SU-DHL-6 (cell line): ENCODE measurements around the gene WNT5A.
"Not testable (repeated sequence)": the region's sequence is repeated elsewhere in the genome, so short reads cannot be mapped to it uniquely, and the experiment has no call there.

Source experiments
- H2AFZ ChIP-seq: fragments of 200-600 bp; sonication (generic); 2 replicates; pipeline ENCODE4 v1.6.1; 2014; ENCODE audit warnings: low read depth, mild to moderate bottlenecking, moderate library complexity, mixed read lengths, antibody characterized with exemption, low read length; ENCODE audit not compliant: severe bottlenecking
- H3F3A ChIP-seq: fragments of 200-600 bp; shearing (Covaris generic); 2 replicates; pipeline ENCODE4 v1.6.0; 2016; ENCODE audit warnings: antibody characterized with exemption, mild to moderate bottlenecking; ENCODE audit not compliant: insufficient read depth
- H3K27ac ChIP-seq: fragments of 200-600 bp; sonication (generic); 2 replicates; pipeline ENCODE4 v1.5.1; 2016; ENCODE audit warnings: low read depth, mild to moderate bottlenecking, low read length, moderate library complexity, mixed read lengths
- H3K27me3 ChIP-seq: fragments of 200-600 bp; sonication (generic), shearing (Covaris generic); 2 replicates; pipeline ENCODE4 v1.6.0; 2014; ENCODE audit warnings: mild to moderate bottlenecking, low read length
- H3K36me3 ChIP-seq: fragments of 200-600 bp; sonication (generic); 2 replicates; pipeline ENCODE4 v1.6.1; 2014; ENCODE audit warnings: mild to moderate bottlenecking, low read length, mixed read lengths
- H3K4me2 ChIP-seq: fragments of 300-600, 200-600 bp; shearing (Covaris generic), sonication (generic); 2 replicates; pipeline ENCODE4 v1.6.0; 2014; ENCODE audit warnings: low read length, low read depth, mild to moderate bottlenecking; ENCODE audit not compliant: poor library complexity, severe bottlenecking
- H3K4me3 ChIP-seq: fragments of 200-600 bp; sonication (generic); 2 replicates; pipeline ENCODE4 v1.5.1; 2014; ENCODE audit warnings: antibody characterized with exemption, low read length, mild to moderate bottlenecking, mixed read lengths; ENCODE audit not compliant: insufficient read depth, poor library complexity, severe bottlenecking
- H3K79me2 ChIP-seq: fragments of 200-600 bp; sonication (generic); 2 replicates; pipeline ENCODE4 v1.6.1; 2014; ENCODE audit warnings: mild to moderate bottlenecking, low read length, moderate library complexity; ENCODE audit not compliant: insufficient read depth
- H3K9ac ChIP-seq: fragments of 200-600 bp; sonication (generic); 2 replicates; pipeline ENCODE4 v1.7.0; 2014; ENCODE audit warnings: mild to moderate bottlenecking, low read length
- H3K9me2 ChIP-seq: fragments of 200-600 bp; sonication (generic); replicated peaks from 2 replicates; pipeline ENCODE4 v1.6.1; 2014; ENCODE audit warnings: low read length; ENCODE audit not compliant: insufficient read depth
- H3K9me3 ChIP-seq: fragments of 200-600 bp; sonication (generic); 2 replicates; pipeline ENCODE4 v1.6.1; 2014; ENCODE audit warnings: low read length, mixed read lengths; ENCODE audit not compliant: insufficient read depth
- H4K20me1 ChIP-seq: fragments of 200-600 bp; sonication (generic); 2 replicates; pipeline ENCODE4 v1.6.1; 2014; ENCODE audit warnings: low read depth, mild to moderate bottlenecking, antibody characterized with exemption, low read length, moderate library complexity, mixed read lengths
- EZH2phosphoT487 ChIP-seq: fragments of 200-600 bp; sonication (generic), shearing (Covaris generic); conservative IDR thresholded peaks from 2 replicates; pipeline ENCODE4 v1.6.1; 2018; ENCODE audit warnings: mild to moderate bottlenecking, antibody characterized with exemption, low read length, moderate library complexity, mixed read lengths
- TF ChIP-seq, protein P1 (sequence below): fragments of 200-600 bp; sonication (generic); IDR thresholded peaks from one replicate; pipeline ENCODE4 v1.5.1; 2017; ENCODE audit warnings: antibody characterized with exemption, mild to moderate bottlenecking, low read length, moderate library complexity; ENCODE audit not compliant: insufficient read depth, poor library complexity, severe bottlenecking

WNT5A gene

DNA sequence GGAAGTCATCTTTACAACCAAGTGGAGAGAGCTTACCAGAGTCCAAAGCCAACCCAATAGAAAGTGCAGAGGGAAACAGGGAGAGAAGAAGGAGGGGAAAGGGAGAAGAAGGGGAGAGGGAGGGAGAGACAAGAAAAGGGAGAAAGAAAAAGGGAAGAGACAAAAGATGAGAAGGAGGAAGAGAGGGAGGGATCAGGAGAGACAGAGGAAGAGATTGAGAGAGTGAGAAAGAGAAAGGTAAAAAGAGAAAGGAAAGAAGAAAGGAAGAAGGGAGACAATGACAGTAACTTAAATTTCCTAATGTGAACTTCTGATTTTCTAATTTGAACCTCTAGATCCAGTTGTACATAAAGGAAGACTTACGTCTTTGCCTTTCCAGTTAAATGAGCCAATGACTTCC is 20.7 kb upstream of the WNT5A start:
- no peaks in the 10 kb centered on the region for H4K20me1 ChIP-seq
- no peak overlapping the region for H3K27ac ChIP-seq
- H3K9ac ChIP-seq = no peak overlapping the region
- TF ChIP-seq, protein P1, sequence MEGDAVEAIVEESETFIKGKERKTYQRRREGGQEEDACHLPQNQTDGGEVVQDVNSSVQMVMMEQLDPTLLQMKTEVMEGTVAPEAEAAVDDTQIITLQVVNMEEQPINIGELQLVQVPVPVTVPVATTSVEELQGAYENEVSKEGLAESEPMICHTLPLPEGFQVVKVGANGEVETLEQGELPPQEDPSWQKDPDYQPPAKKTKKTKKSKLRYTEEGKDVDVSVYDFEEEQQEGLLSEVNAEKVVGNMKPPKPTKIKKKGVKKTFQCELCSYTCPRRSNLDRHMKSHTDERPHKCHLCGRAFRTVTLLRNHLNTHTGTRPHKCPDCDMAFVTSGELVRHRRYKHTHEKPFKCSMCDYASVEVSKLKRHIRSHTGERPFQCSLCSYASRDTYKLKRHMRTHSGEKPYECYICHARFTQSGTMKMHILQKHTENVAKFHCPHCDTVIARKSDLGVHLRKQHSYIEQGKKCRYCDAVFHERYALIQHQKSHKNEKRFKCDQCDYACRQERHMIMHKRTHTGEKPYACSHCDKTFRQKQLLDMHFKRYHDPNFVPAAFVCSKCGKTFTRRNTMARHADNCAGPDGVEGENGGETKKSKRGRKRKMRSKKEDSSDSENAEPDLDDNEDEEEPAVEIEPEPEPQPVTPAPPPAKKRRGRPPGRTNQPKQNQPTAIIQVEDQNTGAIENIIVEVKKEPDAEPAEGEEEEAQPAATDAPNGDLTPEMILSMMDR = no peak
- no peak for TF ChIP-seq EZH2phosphoT487
- no peaks in the 10 kb centered on the region for H3K9me3 ChIP-seq
- H3K27me3 ChIP-seq = no peaks in the 10 kb centered on the region; the same call in 1 of the 2 replicates
- H3K79me2 ChIP-seq = no peaks in the 10 kb centered on the region
- no peak overlapping the region for H3K4me3 ChIP-seq
- no peak overlapping the region for H2AFZ ChIP-seq
- H3K36me3 ChIP-seq = no peaks in the 10 kb centered on the region
- no peaks in the 10 kb centered on the region for H3K9me2 ChIP-seq
- no peak overlapping the region for H3K4me2 ChIP-seq
- no peaks in the 10 kb centered on the region for H3F3A ChIP-seq

DNA sequence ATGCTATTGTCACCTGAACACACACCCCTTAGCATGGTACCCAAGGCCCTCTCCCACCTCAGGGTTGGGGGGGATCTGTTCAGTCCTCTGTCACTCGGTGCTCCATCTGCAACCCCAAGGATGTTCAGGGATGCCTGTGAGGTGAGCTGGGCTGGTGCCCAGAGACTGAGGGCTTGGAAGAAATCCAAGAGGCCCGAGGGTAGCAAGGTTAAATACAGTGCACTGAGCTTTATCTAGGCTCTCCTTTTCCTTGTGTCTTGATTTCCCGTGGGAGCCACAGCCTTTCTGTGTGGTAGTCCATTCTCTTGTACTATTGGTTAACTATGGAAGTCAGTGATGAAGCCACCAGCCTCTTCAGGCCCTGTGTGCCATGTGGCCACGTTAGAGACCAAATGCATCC is 18.7 kb upstream of the WNT5A start:
- no peaks in the 10 kb centered on the region for H3K9me2 ChIP-seq
- H3K27me3 ChIP-seq = no peaks in the 10 kb centered on the region
- TF ChIP-seq, protein P1 = no peak
- no peak for TF ChIP-seq EZH2phosphoT487
- H3K79me2 ChIP-seq = no peaks in the 10 kb centered on the region
- no peak overlapping the region for H3K4me2 ChIP-seq
- no peak overlapping the region for H3K9ac ChIP-seq
- no peak overlapping the region for H2AFZ ChIP-seq
- no peaks in the 10 kb centered on the region for H3K9me3 ChIP-seq
- H3K27ac ChIP-seq = no peak overlapping the region
- H3K4me3 ChIP-seq = no peak overlapping the region
- no peaks in the 10 kb centered on the region for H3F3A ChIP-seq
- no peaks in the 10 kb centered on the region for H3K36me3 ChIP-seq
- H4K20me1 ChIP-seq = no peaks in the 10 kb centered on the region

DNA sequence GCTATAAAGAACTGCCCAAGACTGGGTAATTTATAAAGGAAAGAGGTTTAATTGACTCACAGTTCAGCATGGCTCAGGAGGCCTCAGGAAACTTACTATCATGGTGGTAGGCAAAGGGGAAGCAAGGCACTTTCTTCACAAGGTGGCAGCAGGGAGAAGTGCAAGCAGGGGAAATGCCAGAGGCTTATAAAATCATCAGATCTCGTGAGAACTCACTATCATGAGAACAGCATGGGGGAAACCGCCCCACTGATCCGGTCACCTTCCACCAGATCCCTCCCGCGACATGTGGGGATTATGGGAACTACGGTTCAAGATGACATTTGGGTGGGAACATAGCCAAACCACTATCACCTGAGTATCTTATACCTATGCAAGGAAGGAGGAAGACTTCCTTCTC is 18.0 kb upstream of the WNT5A start:
- H2AFZ ChIP-seq, H3K79me2 ChIP-seq, H3F3A ChIP-seq, H3K27me3 ChIP-seq, H3K9me3 ChIP-seq, H3K4me2 ChIP-seq, H3K9me2 ChIP-seq, H3K9ac ChIP-seq, H3K27ac ChIP-seq, H3K4me3 ChIP-seq, H3K36me3 ChIP-seq, H4K20me1 ChIP-seq: not testable (repeated sequence)

DNA sequence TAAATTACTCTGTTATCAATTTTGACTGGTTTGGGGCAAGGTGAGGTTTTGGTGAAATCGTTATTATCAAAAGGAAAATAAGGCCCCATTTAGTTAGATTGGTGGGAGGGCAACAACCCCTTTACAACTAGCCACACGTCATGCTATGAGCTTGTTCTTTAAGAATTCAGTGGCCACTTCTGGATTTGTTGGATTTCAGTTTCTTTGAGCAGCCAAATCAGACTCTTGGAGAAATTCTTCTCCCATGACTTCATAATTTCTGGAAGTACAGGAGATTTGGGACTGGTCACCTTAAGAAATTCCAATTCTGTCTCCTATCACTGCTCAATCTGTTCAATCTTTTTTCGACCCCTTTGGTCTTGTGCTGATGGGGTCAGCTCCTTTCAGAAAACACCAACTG is 14.8 kb upstream of the WNT5A start:
- H3K27me3 ChIP-seq = no peaks in the 10 kb centered on the region
- no peaks in the 10 kb centered on the region for H3K36me3 ChIP-seq
- no peak for TF ChIP-seq EZH2phosphoT487
- TF ChIP-seq, protein P1 = no peak
- no peak overlapping the region for H3K4me3 ChIP-seq
- H3F3A ChIP-seq = no peaks in the 10 kb centered on the region
- no peak overlapping the region for H3K27ac ChIP-seq
- H4K20me1 ChIP-seq = no peaks in the 10 kb centered on the region
- no peaks in the 10 kb centered on the region for H3K9me3 ChIP-seq
- H3K79me2 ChIP-seq = no peaks in the 10 kb centered on the region
- H3K9ac ChIP-seq = no peak overlapping the region
- H3K4me2 ChIP-seq = no peak overlapping the region
- no peak overlapping the region for H2AFZ ChIP-seq
- no peaks in the 10 kb centered on the region for H3K9me2 ChIP-seq
